SK-MEL-5 (cell line): ENCODE results near the gene TTC4. TPM values are rescaled to one million over a fixed set of nuclear protein-coding genes. Genes with fewer than 3 reads are reported as not detected.

Experiments used
- DNase-seq: peaks from one replicate; pipeline ENCODE4 v3.0.0-alpha.2; 2016; ENCODE audit warnings: low read depth, low spot score
- in situ Hi-C: cut with HindIII; loops from 2 replicates; pipeline ENCODE4 v1.10.0; 2016; ENCODE audit warnings: low sequenced_read_pairs, high pct_unique_total_duplicates, low pct_unique_long_range_greater_than_20kb
- total RNA-seq: library from RNA; depleted of rRNA; stranded (reverse); fragments of >200 nt; shearing (Covaris generic); gene quantifications from 2 replicates; pipeline ENCODE4 v1.2.3, GENCODE V29; 2014

The TTC4 gene
- total RNA-seq, 1 experiment from 2014 or later: 31.1 TPM

- in situ Hi-C loops: no loop called here
Measured at GRCh38 chr1:54699936-54700525, 15.6 kb upstream of the TTC4 start.

GRCh38 chr1:54701066-54701465, 14.6 kb upstream of the TTC4 start:
- DNase-seq: no peak
- in situ Hi-C loops: no loop called here

More at GRCh38 chr1:54699936-54700525, 15.6 kb upstream of the TTC4 start:
- DNase-seq: no peak

- DNase-seq: no peak
- in situ Hi-C loops: no loop called here
Measured at GRCh38 chr1:54701996-54702395, 13.7 kb upstream of the TTC4 start.

DNA sequence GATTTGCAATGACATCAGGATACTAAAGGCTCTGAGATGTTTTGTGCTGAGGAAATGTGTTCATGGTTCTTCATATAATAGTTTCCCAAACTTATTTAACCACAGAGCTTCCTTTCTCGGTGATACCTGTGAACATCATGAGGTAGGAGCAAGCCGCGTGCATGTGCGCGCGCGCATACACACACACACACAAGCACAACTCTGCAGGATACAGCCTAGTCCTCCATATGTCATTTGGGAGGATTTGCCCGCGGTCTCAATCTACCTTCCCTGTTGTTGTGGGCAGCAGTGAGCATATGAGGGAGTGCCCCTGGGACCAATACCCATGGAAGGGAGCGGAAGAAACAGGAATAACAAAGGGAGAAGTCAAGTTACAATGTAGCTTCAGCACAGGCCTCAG, 12.2 kb upstream of the TTC4 start:
- no peak for DNase-seq
- in situ Hi-C loops: no loop called here

- in situ Hi-C loops: no loop called here
- DNase-seq: no peak
Measured at GRCh38 chr1:54705153-54705552, 10.5 kb upstream of the TTC4 start.

DNA sequence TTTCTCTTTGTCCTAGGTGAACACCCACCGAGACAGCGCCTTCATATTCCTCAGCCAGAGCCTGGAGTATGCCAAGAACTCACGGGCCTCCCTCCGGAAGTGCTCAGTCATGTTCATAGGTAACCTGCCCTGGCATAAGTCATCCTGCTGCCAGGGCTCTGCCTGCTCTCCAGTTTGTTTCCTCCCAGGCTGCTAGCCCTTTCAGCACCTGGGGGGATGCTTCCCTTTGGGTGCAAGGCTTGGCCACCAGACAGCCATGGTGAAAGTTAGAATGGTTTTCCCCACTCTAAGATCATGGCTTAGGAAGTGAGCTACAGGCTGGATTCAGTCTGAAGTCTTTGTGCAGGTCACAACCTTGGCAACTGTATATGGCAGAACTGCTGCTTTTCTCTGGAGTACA, 9.2 kb upstream of the TTC4 start:
- in situ Hi-C loops: no loop called here
- no peak for DNase-seq

GRCh38 chr1:54708385-54708784, 7.3 kb upstream of the TTC4 start:
- in situ Hi-C loops: no loop called here
- no peak for DNase-seq

DNA sequence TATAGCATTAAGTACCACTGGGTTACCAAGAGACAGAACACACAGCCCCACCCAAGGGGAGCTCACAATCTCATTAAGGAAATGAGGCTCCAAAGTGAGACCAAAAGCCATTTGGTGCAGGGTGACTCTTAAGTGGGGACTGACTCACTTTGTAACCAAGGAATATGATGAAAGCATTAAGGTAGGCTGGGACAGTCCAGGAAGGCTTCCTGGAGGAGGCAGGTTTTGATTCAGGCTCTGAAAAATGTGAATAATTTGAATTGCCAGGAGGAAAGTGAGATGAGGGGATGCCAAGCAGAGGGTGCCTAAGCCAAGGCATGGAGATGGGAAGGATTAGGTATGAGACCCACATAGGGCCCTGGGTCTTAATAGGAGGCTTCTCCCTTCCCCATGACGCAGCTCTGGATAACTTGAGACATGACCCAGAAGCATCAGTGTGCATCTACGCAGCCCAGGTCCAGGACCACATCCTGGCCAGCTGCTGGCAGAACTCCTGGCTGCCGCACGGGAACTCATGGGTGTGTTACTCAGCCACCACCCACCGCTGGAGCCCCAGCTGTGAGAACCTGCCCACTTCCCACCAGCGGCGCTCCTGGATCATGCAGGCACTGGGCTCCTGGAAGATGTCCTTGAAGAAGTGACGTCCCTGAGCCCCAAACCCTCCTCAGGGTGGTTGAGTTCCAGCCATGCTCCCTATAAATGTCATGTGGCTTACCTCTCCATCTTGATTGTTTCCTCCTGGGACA, 5.9 kb upstream of the TTC4 start:
- in situ Hi-C loops: no loop called here
- no peak for DNase-seq

DNA sequence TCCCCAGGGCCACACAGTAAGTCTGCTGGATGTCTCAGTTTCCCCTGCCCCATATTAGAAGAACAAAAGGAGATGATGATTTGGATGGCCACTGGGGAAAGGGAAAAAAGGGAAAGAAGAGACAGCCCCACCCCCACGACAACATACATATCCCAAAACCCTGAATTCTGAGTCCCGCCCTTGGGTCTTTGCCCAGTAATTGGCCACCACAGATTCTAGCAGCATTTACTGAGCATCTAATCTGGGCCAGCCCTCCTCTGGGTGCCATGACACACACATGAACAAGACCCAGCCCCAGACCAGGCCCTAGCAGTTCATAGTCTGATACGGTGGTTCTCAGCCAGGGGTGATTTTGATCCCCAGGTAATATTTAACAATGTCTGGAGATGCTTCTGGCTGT, 5.2 kb upstream of the TTC4 start:
- DNase-seq: no peak
- in situ Hi-C loops: no loop called here

GRCh38 chr1:54710841-54711240, 4.8 kb upstream of the TTC4 start:
- DNase-seq: no peak
- in situ Hi-C loops: no loop called here

DNA sequence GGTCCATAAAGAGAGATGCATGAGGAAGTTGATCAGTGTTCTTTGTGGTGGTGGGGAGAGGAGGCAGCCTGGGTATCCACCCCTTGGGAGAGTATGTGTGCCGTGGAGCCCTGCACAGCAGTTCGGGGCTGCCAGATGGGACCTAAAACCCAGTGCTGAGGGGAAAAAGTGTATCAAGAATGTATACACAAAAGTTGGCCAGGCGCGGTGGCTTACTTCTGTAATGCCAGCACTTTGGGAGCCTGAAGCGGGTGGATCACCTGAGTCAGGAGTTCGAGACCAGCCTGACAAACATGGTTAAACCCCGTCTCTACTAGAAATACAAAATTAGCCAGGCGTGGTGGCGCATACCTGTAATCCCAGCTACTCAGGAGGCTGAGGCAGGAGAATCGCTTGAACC, 4.1 kb upstream of the TTC4 start:
- no peak for DNase-seq
- in situ Hi-C loops: no loop called here

DNA sequence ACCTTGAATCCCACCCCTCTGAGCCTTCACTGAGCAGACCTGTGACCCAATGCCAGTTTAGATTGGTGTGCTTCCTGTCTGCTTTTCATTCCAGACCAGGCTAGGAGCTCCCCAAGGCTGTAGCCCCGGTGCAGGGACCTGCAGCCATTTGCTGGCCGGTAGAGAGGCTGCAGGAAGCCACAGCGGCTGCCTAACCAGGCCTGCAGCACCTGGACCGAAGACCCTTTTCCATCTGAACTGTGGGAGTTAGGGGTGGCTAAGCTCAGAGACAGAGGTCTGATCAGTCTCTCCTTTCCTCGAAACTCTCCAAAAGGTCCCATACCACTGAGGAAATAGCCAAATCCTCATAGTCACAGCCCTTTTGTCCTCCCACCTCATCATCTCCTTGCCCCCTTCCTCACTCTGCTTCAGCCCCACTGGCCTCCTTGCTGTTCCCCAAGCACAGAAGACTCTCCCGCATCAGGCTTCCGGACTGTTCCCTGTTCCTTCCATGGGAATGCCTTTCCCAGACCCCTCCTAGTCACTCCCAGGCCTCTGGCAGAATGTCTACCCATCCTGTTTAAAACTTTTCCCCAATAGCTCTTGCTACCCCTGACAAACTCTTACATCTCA, 674 bp upstream of the TTC4 start:
- in situ Hi-C loops: no loop called here
- DNase-seq: no peak

DNA sequence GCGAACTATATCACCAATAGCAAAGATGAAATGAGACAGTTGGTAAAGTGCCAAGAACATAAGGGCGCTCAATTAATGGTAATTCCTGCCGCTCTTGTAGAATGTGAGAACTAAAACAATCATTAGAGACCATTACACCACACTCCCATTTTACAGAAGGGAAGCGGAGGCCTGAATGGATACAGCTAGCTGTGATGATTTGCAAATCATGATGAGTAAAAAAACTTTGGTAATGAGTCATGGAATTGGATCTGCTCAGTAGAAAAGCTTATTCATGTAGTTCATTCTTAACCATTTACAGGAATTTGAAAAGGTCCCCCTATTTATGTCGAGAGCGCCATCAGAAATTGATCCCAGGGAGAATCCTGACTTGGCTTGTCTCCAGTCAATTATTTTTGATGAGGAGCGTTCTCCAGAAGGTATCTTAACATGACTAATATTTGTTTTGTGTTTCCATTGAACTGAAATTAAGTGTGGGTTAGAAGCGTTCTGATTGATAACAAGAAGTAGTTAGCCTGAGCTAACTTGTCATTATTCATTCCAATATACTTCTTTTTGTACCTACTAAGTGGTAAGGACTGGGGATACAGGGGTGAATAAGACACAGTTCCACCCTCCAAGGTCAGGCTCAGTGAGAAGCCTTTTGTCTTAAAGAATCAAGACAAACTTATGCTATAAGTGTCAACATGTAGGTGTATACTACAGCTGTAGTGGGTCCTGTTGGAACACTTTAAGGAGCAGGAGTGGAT, 812 bp downstream of the TTC4 start:
- no peak for DNase-seq
- in situ Hi-C loops: no loop called here

- in situ Hi-C loops: no loop called here
- DNase-seq: no peak
Measured at GRCh38 chr1:54721719-54722118, 6.1 kb downstream of the TTC4 start.

GRCh38 chr1:54723985-54724384, 8.3 kb downstream of the TTC4 start:
- no peak for DNase-seq
- in situ Hi-C loops: no loop called here

- in situ Hi-C loops: no loop called here
- DNase-seq: no peak
Measured at GRCh38 chr1:54724771-54725170, 9.1 kb downstream of the TTC4 start.

GRCh38 chr1:54728027-54728426, 12.4 kb downstream of the TTC4 start:
- in situ Hi-C loops: no loop called here

DNA sequence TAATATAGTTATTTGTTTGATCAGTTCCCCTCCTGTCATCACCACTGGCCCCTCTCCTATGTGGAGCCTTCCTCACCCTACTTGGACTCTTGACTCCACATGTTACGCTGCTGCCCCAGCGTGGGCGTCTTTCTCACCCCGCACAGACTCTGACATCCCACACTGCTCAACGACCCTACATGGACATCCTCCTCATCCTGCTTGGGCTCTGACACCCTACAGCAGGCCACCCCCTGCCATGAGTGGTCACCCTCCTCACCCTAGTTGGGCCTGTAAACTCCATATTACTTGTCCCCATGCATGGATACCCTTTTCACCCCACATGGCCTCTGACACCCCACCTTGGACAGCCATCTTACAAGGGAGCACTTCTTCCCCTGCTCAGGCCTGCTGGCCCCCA, 21.0 kb downstream of the TTC4 start:
- no peak for DNase-seq
- in situ Hi-C loops: no loop called here

More at GRCh38 chr1:54728027-54728426, 12.4 kb downstream of the TTC4 start:
- no peak for DNase-seq
